SJCRH30 (cell line): Measurements from ENCODE around the gene EPHB2. TPM values are rescaled to one million over a fixed set of nuclear protein-coding genes. Genes with fewer than 3 reads are reported as not detected.
"Not testable (repeated sequence)": the region's sequence is repeated elsewhere in the genome, so short reads cannot be mapped to it uniquely, and the experiment has no call there.

ENCODE experiments used
- DNase-seq, 2 experiments: peaks; one replicate each; pipeline ENCODE4 v3.0.0-alpha.2; 2015 to 2020
- H3K27ac ChIP-seq: fragments of 250-450 bp; sonication (Bioruptor Pico); 2 replicates; pipeline ENCODE4 v1.5.1; 2020; ENCODE audit warnings: mild to moderate bottlenecking, moderate library complexity
- H3K27me3 ChIP-seq: fragments of 250-450 bp; sonication (Bioruptor Pico); 2 replicates; pipeline ENCODE4 v1.5.1; 2020; ENCODE audit warnings: mild to moderate bottlenecking, moderate library complexity
- H3K36me3 ChIP-seq: fragments of 250-450 bp; sonication (Bioruptor Pico); 2 replicates; pipeline ENCODE4 v1.5.1; 2020; ENCODE audit warnings: mild to moderate bottlenecking, moderate library complexity
- H3K4me1 ChIP-seq: fragments of 250-450 bp; sonication (Bioruptor Pico); 2 replicates; pipeline ENCODE4 v1.5.1; 2020; ENCODE audit warnings: mild to moderate bottlenecking, moderate library complexity
- H3K4me3 ChIP-seq: fragments of 250-450 bp; sonication (Bioruptor Pico); 2 replicates; pipeline ENCODE4 v1.5.1; 2020; ENCODE audit warnings: mild to moderate bottlenecking, moderate library complexity
- H3K9me3 ChIP-seq: fragments of 250-450 bp; sonication (Bioruptor Pico); replicated peaks from 2 replicates; pipeline ENCODE4 v1.5.1; 2020; ENCODE audit warnings: mild to moderate bottlenecking, moderate library complexity
- total RNA-seq: library from RNA; depleted of rRNA; stranded (reverse); fragments of >200 nt; shearing (Covaris generic); gene quantifications from 2 replicates; pipeline ENCODE4 v1.2.3, GENCODE V29; 2014; rRNA removed

The EPHB2 gene
- 29.8 and 32.4 TPM in 2 replicates for total RNA-seq

DNA sequence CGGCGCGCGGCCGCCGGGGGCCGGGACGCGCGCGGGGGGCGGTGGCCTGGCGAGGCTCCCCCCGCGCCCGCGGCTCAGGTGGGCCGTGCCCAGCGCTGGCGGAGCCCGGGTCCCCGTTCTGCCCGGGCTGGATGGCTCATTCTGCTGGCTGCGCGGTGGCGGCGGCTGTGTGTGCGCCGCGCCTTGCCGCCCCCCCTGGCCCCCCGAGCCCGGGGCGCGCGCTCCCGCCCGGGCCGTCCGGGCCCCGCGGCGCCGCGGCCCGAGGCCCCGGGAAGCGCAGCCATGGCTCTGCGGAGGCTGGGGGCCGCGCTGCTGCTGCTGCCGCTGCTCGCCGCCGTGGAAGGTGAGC is at the start of gene EPHB2:
Gene EPHB2, plus strand, starts transcription at position 139 of the 349 bp plus-strand sequence. Its CDS starts 144 bp downstream, at position 283.
- 0 out of 2 replicates have a peak, but pooled peaks cover 4% of the 10 kb centered on the region for H3K9me3 ChIP-seq
- H3K4me3 ChIP-seq, result peak within 1 kb of the TSS; percentile 74
- DNase-seq, result peak; percentile 60
- H3K27me3 ChIP-seq, result no peaks in the 10 kb centered on the region
- peaks cover 5% of the 10 kb centered on the region; the same call in 1 of the 2 replicates for H3K36me3 ChIP-seq
- H3K27ac ChIP-seq, result peak within 1 kb of the TSS; percentile 49
- H3K4me1 ChIP-seq, result peaks cover 14% of the 10 kb centered on the region

- Histone ChIP-seq H3K36me3 (no peaks in the 10 kb centered on the region), H3K27ac (no peak overlapping the region), H3K4me1 (peaks cover under 1% of the 10 kb centered on the region; the same call in 1 of the 2 replicates), H3K9me3 (no peaks in the 10 kb centered on the region), H3K27me3 (peaks cover 12% of the 10 kb centered on the region), H3K4me3 (no peak overlapping the region)
- no peak for DNase-seq
These were observed 48.8 kb upstream of the EPHB2 start for GRCh38 chr1:22661880-22662279.

DNA sequence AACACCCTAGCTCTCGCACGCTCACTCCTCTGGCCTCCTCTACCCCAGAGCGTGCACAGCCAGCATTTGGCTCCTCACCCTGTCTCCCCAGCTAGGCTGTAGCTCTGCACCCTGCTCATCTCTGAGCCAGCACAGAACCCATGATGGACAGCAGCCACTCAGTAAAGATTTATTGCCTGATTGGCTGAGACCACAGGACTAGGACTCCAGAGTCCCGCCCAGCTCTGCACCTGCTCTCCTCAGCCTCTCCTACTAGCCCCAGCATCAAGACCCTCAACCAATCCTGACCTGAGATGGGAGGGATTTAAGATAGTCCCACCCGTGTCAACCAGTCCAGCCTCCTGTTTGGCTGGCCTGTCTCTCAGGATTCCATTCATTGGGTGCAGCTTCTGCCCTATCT is 48.3 kb upstream of the EPHB2 start:
- Histone ChIP-seq H3K27ac (no peak overlapping the region), H3K27me3 (peaks cover 16% of the 10 kb centered on the region), H3K4me1 (peaks cover 5% of the 10 kb centered on the region; the same call in 1 of the 2 replicates), H3K9me3 (no peaks in the 10 kb centered on the region), H3K36me3 (no peaks in the 10 kb centered on the region), H3K4me3 (no peak overlapping the region)
- DNase-seq, result peak; percentile 50 to 57

GRCh38 chr1:22662986-22663408 is 47.6 kb upstream of the EPHB2 start:
- H3K36me3 ChIP-seq, result no peaks in the 10 kb centered on the region
- H3K27me3 ChIP-seq, result peaks cover 18% of the 10 kb centered on the region
- H3K4me3 ChIP-seq, result no peak overlapping the region
- no peak overlapping the region for H3K27ac ChIP-seq
- H3K9me3 ChIP-seq, result no peaks in the 10 kb centered on the region
- no peak for DNase-seq
- H3K4me1 ChIP-seq, result peaks cover 8% of the 10 kb centered on the region; the same call in 1 of the 2 replicates

DNA sequence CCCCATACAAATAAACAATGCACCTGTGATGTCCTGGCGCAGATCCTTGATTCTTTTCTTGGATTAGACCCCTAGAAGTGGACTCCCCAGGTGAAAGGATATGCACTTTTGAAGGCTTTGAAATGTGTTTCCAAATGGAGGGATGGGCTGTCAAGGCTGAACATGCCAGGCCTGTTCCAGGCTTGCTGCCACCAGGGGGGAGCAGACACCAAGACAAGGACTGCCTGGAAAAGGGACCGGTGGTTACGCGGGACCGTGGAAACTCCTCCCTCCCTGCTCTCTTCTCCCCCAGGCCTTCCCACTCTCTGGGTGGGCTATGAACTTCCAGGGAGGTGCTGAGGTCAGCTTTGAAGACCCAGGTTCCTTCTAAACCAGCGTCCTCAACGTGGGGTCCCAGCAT is 44.9 kb upstream of the EPHB2 start:
- Histone ChIP-seq H3K27ac (no peak overlapping the region), H3K36me3 (no peaks in the 10 kb centered on the region), H3K9me3 (no peaks in the 10 kb centered on the region), H3K27me3 (peaks cover 24% of the 10 kb centered on the region), H3K4me1 (peaks cover 8% of the 10 kb centered on the region; the same call in 1 of the 2 replicates), H3K4me3 (no peak overlapping the region)
- peak; percentile 56 to 69 for DNase-seq

GRCh38 chr1:22666412-22666811 is 44.2 kb upstream of the EPHB2 start:
- DNase-seq, result no peak
- no peaks in the 10 kb centered on the region for H3K9me3 ChIP-seq
- peaks cover 30% of the 10 kb centered on the region for H3K27me3 ChIP-seq
- H3K27ac ChIP-seq, result no peak overlapping the region
- no peaks in the 10 kb centered on the region for H3K36me3 ChIP-seq
- no peak overlapping the region for H3K4me3 ChIP-seq
- H3K4me1 ChIP-seq, result peaks cover 8% of the 10 kb centered on the region; the same call in 1 of the 2 replicates

- not testable (repeated sequence) for H3K4me3 ChIP-seq, H3K27ac ChIP-seq, H3K36me3 ChIP-seq, H3K9me3 ChIP-seq, DNase-seq
- H3K27me3 ChIP-seq, result peaks cover 39% of the 10 kb centered on the region
- peaks cover 17% of the 10 kb centered on the region for H3K4me1 ChIP-seq
These were observed 41.8 kb upstream of the EPHB2 start for GRCh38 chr1:22668840-22669239.

- H3K9me3 ChIP-seq, result no peaks in the 10 kb centered on the region
- H3K27me3 ChIP-seq, result peaks cover 39% of the 10 kb centered on the region
- H3K4me1 ChIP-seq, result peaks cover 17% of the 10 kb centered on the region
- no peak for DNase-seq
- H3K4me3 ChIP-seq, result no peak overlapping the region
- H3K36me3 ChIP-seq, result no peaks in the 10 kb centered on the region
- H3K27ac ChIP-seq, result no peak overlapping the region
These were observed 40.2 kb upstream of the EPHB2 start for GRCh38 chr1:22670352-22670975.

GRCh38 chr1:22671999-22672398 is 38.6 kb upstream of the EPHB2 start:
- H3K4me3 ChIP-seq, result no peak overlapping the region
- H3K27me3 ChIP-seq, result peaks cover 41% of the 10 kb centered on the region
- peaks cover 15% of the 10 kb centered on the region for H3K4me1 ChIP-seq
- no peak overlapping the region for H3K27ac ChIP-seq
- no peaks in the 10 kb centered on the region for H3K36me3 ChIP-seq
- no peaks in the 10 kb centered on the region for H3K9me3 ChIP-seq
- DNase-seq, result no peak

DNA sequence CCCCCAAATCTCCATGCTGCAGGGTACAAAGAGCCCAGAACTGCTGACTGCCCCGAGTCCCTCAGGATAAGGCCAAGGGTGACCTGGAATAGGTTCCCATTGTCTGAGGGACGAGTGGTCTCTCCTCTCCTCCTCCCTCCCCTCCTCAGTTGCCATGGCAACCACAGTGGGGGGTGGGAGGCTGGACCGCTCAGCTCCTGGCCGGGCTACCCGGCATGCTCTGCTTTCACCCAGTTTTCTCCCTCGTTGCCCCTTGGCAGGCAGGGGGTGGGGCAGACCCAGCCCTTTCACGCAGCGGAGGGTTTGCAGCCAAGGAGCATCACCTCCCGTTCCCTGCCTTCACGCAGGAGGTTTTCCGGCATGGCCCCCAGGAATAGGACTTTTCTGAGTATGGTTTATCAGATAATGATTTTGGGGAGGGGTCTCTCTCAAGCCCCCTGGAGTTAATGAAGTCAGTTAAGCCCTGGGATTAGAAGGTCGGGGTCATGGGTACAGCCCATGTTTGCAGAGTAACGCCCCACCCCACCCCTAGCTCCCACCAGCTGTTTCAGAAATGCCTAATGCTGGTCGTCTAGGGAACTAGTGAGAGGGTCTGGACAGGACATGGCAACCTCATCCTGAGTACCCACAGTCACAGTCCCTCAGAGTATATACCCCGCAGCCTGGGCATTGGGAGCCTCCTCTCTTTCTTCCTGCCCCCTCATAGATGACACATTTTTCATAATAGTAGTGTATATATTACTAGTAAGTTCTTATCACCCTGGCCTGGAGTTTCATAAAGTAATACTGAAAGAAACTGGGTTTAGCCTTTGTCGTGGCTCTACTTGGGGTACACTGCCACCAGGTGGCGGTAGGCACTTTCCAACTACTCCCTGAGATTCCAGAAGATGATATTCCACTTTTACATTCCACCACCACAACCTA is 36.9 kb upstream of the EPHB2 start:
- H3K4me1 ChIP-seq, result peaks cover 9% of the 10 kb centered on the region
- no peak overlapping the region for H3K4me3 ChIP-seq
- no peak overlapping the region for H3K27ac ChIP-seq
- DNase-seq, result peak; percentile 59 to 83
- H3K9me3 ChIP-seq, result no peaks in the 10 kb centered on the region
- H3K27me3 ChIP-seq, result peaks cover 27% of the 10 kb centered on the region
- no peaks in the 10 kb centered on the region for H3K36me3 ChIP-seq

- peaks cover 9% of the 10 kb centered on the region for H3K4me1 ChIP-seq
- no peaks in the 10 kb centered on the region for H3K9me3 ChIP-seq
- H3K27me3 ChIP-seq, result peaks cover 23% of the 10 kb centered on the region; the same call in 1 of the 2 replicates
- H3K36me3 ChIP-seq, result no peaks in the 10 kb centered on the region
- H3K27ac ChIP-seq, result no peak overlapping the region
- no peak overlapping the region for H3K4me3 ChIP-seq
- no peak for DNase-seq
These were observed 36.3 kb upstream of the EPHB2 start for GRCh38 chr1:22674410-22674749.

GRCh38 chr1:22676151-22676550 is 34.5 kb upstream of the EPHB2 start:
- H3K4me3 ChIP-seq, H3K9me3 ChIP-seq, DNase-seq, H3K36me3 ChIP-seq, H3K4me1 ChIP-seq, H3K27ac ChIP-seq: not testable (repeated sequence)
- H3K27me3 ChIP-seq, result peaks cover 23% of the 10 kb centered on the region; the same call in 1 of the 2 replicates

GRCh38 chr1:22676916-22677583 is 33.6 kb upstream of the EPHB2 start:
- H3K9me3 ChIP-seq, result no peaks in the 10 kb centered on the region
- no peak overlapping the region for H3K4me3 ChIP-seq
- H3K36me3 ChIP-seq, result no peaks in the 10 kb centered on the region
- H3K27ac ChIP-seq, result no peak overlapping the region
- DNase-seq, result no peak
- peaks cover 9% of the 10 kb centered on the region for H3K4me1 ChIP-seq
- peaks cover 23% of the 10 kb centered on the region; the same call in 1 of the 2 replicates for H3K27me3 ChIP-seq

- no peak overlapping the region for H3K27ac ChIP-seq
- no peaks in the 10 kb centered on the region for H3K9me3 ChIP-seq
- DNase-seq, result no peak
- H3K4me1 ChIP-seq, result peaks cover 4% of the 10 kb centered on the region; the same call in 1 of the 2 replicates
- no peak overlapping the region for H3K4me3 ChIP-seq
- H3K36me3 ChIP-seq, result no peaks in the 10 kb centered on the region
- peaks cover 22% of the 10 kb centered on the region; the same call in 1 of the 2 replicates for H3K27me3 ChIP-seq
These were observed 32.4 kb upstream of the EPHB2 start for GRCh38 chr1:22677931-22678896.
